ENCODE data around the gene HNRNPAB.

- no peak for TF ChIP-seq CTCF (IDR thresholded peaks at IDR 0.05; ENCODE audit: low read depth, low read length)
- no peak for TF ChIP-seq EZH2phosphoT487 (IDR thresholded peaks at IDR 0.05; ENCODE audit: low read depth)
These were observed 37.4 kb downstream of the HNRNPAB start for GRCh38 chr5:178241688-178242231.

All from OCI-LY3 (cell line).